GM21526 (cell line): Measurements from ENCODE around the gene SLC25A6.
A peak's percentile ranks its signal among the peaks of the same experiment; 100 is the strongest.
"Not testable (repeated sequence)": the region's sequence is repeated elsewhere in the genome, so short reads cannot be mapped to it uniquely, and the experiment has no call there.

Experiments used
- ATAC-seq: cut with Tn5 transposase; IDR thresholded peaks from one replicate; pipeline ENCODE4 v1.9.1; 2021; ENCODE audit warnings: moderate library complexity; ENCODE audit not compliant: unreplicated experiment, low FRiP score

Gene SLC25A6

GRCh38 chrX:1391370-1391706, 575 bp downstream of the SLC25A6 start:
- ATAC-seq, result peak; percentile 37

GRCh38 chrX:1390621-1391369, 1.1 kb downstream of the SLC25A6 start:
- ATAC-seq, result no peak

GRCh38 chrX:1389993-1390285, 2.0 kb downstream of the SLC25A6 start:
- ATAC-seq, result no peak

GRCh38 chrX:1389181-1389992, 2.5 kb downstream of the SLC25A6 start:
- ATAC-seq, result no peak

GRCh38 chrX:1388651-1389050, 3.3 kb downstream of the SLC25A6 start:
- no peak for ATAC-seq

GRCh38 chrX:1387141-1387776, 4.7 kb downstream of the SLC25A6 start:
- ATAC-seq, result no peak

GRCh38 chrX:1386338-1387127, 5.4 kb downstream of the SLC25A6 start:
- no peak for ATAC-seq

- ATAC-seq, result no peak
Measured at GRCh38 chrX:1385253-1386223, 6.4 kb downstream of the SLC25A6 start.

- ATAC-seq, result no peak
Measured at GRCh38 chrX:1384658-1385252, 7.2 kb downstream of the SLC25A6 start.

- ATAC-seq, result no peak
Measured at GRCh38 chrX:1380672-1381233, 11.2 kb downstream of the SLC25A6 start.

GRCh38 chrX:1378306-1378759, 13.6 kb downstream of the SLC25A6 start:
- no peak for ATAC-seq

- no peak for ATAC-seq
Measured at GRCh38 chrX:1368385-1368698, 23.6 kb downstream of the SLC25A6 start.

- ATAC-seq, result not testable (repeated sequence)
Measured at GRCh38 chrX:1366363-1366762, 25.6 kb downstream of the SLC25A6 start.

GRCh38 chrX:1361910-1362309, 30.0 kb downstream of the SLC25A6 start:
- no peak for ATAC-seq

- no peak for ATAC-seq
Measured at GRCh38 chrX:1361275-1361674, 30.6 kb downstream of the SLC25A6 start.

- no peak for ATAC-seq
Measured at GRCh38 chrX:1360171-1360570, 31.7 kb downstream of the SLC25A6 start.

GRCh38 chrX:1359477-1359873, 32.4 kb downstream of the SLC25A6 start:
- ATAC-seq, result no peak

GRCh38 chrX:1358793-1359476, 33.0 kb downstream of the SLC25A6 start:
- ATAC-seq, result no peak

GRCh38 chrX:1357993-1358392, 33.9 kb downstream of the SLC25A6 start:
- no peak for ATAC-seq
